ENCODE data around the gene ATP6V1A.

Gene ATP6V1A

DNA sequence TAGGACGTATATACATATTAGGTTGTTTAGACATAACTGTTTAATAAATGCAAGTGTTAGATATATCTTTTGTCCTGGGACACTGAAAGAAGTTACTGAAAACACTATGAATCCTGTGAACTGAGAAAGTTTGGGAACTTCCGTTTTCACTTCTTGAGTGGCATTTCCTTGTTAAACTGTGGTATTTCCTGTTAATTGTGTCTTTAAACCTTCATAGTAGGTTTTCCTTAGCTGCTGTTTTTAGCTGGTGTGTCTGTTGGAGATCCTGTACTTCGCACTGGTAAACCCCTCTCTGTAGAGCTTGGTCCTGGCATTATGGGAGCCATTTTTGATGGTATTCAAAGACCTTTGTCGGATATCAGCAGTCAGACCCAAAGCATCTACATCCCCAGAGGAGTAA, 37.1 kb downstream of the ATP6V1A start:
- Histone ChIP-seq H2AFZ (ENCODE audit: low read length) (no peak overlapping the region), H3K4me2 (ENCODE audit: low read depth, low read length, poor library complexity, severe bottlenecking) (no peak overlapping the region), H3K9me2 (replicated peaks; ENCODE audit: low read depth, low read length) (no peaks in the 10 kb centered on the region), H3K36me3 (ENCODE audit: insufficient read depth, low read length) (peaks cover 8% of the 10 kb centered on the region; the same call in 1 of the 2 replicates), H3K9me3 (ENCODE audit: insufficient read depth, low read depth, low read length) (no peaks in the 10 kb centered on the region), H3K4me1 (ENCODE audit: insufficient read depth, low read length, poor library complexity, severe bottlenecking) (peaks cover 10% of the 10 kb centered on the region), H3K4me3 (ENCODE audit: low read length, poor library complexity, severe bottlenecking) (no peak overlapping the region), H3K79me2 (ENCODE audit: insufficient read depth, low read length) (no peaks in the 10 kb centered on the region), H4K20me1 (ENCODE audit: insufficient read depth, low read length, poor library complexity, severe bottlenecking) (no peaks in the 10 kb centered on the region), H3K9ac (ENCODE audit: low read depth, low read length, poor library complexity, severe bottlenecking) (no peak overlapping the region), H3F3A (ENCODE audit: low read depth) (no peaks in the 10 kb centered on the region), H3K27me3 (ENCODE audit: insufficient read depth, low read length, poor library complexity, severe bottlenecking) (no peaks in the 10 kb centered on the region)
- no peak for TF ChIP-seq EZH2phosphoT487 (IDR thresholded peaks at IDR 0.05; ENCODE audit: borderline replicate concordance)
- TF ChIP-seq, protein P1, sequence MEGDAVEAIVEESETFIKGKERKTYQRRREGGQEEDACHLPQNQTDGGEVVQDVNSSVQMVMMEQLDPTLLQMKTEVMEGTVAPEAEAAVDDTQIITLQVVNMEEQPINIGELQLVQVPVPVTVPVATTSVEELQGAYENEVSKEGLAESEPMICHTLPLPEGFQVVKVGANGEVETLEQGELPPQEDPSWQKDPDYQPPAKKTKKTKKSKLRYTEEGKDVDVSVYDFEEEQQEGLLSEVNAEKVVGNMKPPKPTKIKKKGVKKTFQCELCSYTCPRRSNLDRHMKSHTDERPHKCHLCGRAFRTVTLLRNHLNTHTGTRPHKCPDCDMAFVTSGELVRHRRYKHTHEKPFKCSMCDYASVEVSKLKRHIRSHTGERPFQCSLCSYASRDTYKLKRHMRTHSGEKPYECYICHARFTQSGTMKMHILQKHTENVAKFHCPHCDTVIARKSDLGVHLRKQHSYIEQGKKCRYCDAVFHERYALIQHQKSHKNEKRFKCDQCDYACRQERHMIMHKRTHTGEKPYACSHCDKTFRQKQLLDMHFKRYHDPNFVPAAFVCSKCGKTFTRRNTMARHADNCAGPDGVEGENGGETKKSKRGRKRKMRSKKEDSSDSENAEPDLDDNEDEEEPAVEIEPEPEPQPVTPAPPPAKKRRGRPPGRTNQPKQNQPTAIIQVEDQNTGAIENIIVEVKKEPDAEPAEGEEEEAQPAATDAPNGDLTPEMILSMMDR (conservative IDR thresholded peaks at IDR 0.05; ENCODE audit: low read length), result no peak

DNA sequence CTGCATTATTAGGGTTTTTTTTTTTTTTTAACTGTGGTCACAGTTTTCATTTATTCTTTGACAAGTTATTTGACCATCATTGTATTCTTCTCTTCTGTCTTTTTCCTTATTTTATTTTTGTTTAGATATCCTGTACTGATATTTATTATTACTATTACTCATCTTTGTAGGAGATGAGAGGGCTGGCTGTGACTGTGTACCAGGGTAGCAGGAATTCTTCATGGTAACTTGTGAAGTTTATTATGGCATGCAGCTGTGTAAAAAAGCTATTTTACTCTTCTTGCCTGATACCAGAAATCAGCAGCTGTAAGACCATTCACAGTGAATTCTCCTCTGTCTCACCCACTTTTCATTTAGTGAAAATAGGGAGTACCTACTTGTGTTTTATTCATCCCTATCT, 44.5 kb downstream of the ATP6V1A start:
- H3K4me3 ChIP-seq (ENCODE audit: low read length, poor library complexity, severe bottlenecking), result no peak overlapping the region
- H3K9me2 ChIP-seq (replicated peaks; ENCODE audit: low read depth, low read length), result no peaks in the 10 kb centered on the region
- H3K79me2 ChIP-seq (ENCODE audit: insufficient read depth, low read length), result no peaks in the 10 kb centered on the region
- H3K4me1 ChIP-seq (ENCODE audit: insufficient read depth, low read length, poor library complexity, severe bottlenecking), result no peaks in the 10 kb centered on the region
- no peak for TF ChIP-seq EZH2phosphoT487 (IDR thresholded peaks at IDR 0.05; ENCODE audit: borderline replicate concordance)
- TF ChIP-seq, protein P1 (conservative IDR thresholded peaks at IDR 0.05; ENCODE audit: low read length), result no peak
- peaks cover 18% of the 10 kb centered on the region; the same call in 1 of the 2 replicates for H3K36me3 ChIP-seq (ENCODE audit: insufficient read depth, low read length)
- no peaks in the 10 kb centered on the region for H3F3A ChIP-seq (ENCODE audit: low read depth)
- no peaks in the 10 kb centered on the region for H4K20me1 ChIP-seq (ENCODE audit: insufficient read depth, low read length, poor library complexity, severe bottlenecking)
- H2AFZ ChIP-seq (ENCODE audit: low read length), result no peak overlapping the region
- no peaks in the 10 kb centered on the region for H3K27me3 ChIP-seq (ENCODE audit: insufficient read depth, low read length, poor library complexity, severe bottlenecking)
- H3K4me2 ChIP-seq (ENCODE audit: low read depth, low read length, poor library complexity, severe bottlenecking), result no peak overlapping the region
- H3K9ac ChIP-seq (ENCODE audit: low read depth, low read length, poor library complexity, severe bottlenecking), result no peak overlapping the region
- no peaks in the 10 kb centered on the region for H3K9me3 ChIP-seq (ENCODE audit: insufficient read depth, low read depth, low read length)

GRCh38 chr3:113794526-113794925, 47.7 kb downstream of the ATP6V1A start:
- TF ChIP-seq EZH2phosphoT487 (IDR thresholded peaks at IDR 0.05; ENCODE audit: borderline replicate concordance), result no peak
- TF ChIP-seq, protein P1 (conservative IDR thresholded peaks at IDR 0.05; ENCODE audit: low read length), result no peak
- H3K27me3 ChIP-seq (ENCODE audit: insufficient read depth, low read length, poor library complexity, severe bottlenecking), result no peaks in the 10 kb centered on the region
- no peaks in the 10 kb centered on the region for H3K79me2 ChIP-seq (ENCODE audit: insufficient read depth, low read length)
- no peak overlapping the region for H3K4me3 ChIP-seq (ENCODE audit: low read length, poor library complexity, severe bottlenecking)
- no peak overlapping the region for H3K9ac ChIP-seq (ENCODE audit: low read depth, low read length, poor library complexity, severe bottlenecking)
- no peak overlapping the region for H2AFZ ChIP-seq (ENCODE audit: low read length)
- no peaks in the 10 kb centered on the region for H3K9me2 ChIP-seq (replicated peaks; ENCODE audit: low read depth, low read length)
- no peaks in the 10 kb centered on the region for H3F3A ChIP-seq (ENCODE audit: low read depth)
- peaks cover 19% of the 10 kb centered on the region; the same call in 1 of the 2 replicates for H3K36me3 ChIP-seq (ENCODE audit: insufficient read depth, low read length)
- H3K4me1 ChIP-seq (ENCODE audit: insufficient read depth, low read length, poor library complexity, severe bottlenecking), result no peaks in the 10 kb centered on the region
- H3K9me3 ChIP-seq (ENCODE audit: insufficient read depth, low read depth, low read length), result no peaks in the 10 kb centered on the region
- H4K20me1 ChIP-seq (ENCODE audit: insufficient read depth, low read length, poor library complexity, severe bottlenecking), result no peaks in the 10 kb centered on the region
- H3K4me2 ChIP-seq (ENCODE audit: low read depth, low read length, poor library complexity, severe bottlenecking), result no peak overlapping the region
